ENCODE results near the gene OBI1. TPM values are rescaled to one million over a fixed set of nuclear protein-coding genes. Genes with fewer than 3 reads are reported as not detected.

OBI1 gene, protein sequence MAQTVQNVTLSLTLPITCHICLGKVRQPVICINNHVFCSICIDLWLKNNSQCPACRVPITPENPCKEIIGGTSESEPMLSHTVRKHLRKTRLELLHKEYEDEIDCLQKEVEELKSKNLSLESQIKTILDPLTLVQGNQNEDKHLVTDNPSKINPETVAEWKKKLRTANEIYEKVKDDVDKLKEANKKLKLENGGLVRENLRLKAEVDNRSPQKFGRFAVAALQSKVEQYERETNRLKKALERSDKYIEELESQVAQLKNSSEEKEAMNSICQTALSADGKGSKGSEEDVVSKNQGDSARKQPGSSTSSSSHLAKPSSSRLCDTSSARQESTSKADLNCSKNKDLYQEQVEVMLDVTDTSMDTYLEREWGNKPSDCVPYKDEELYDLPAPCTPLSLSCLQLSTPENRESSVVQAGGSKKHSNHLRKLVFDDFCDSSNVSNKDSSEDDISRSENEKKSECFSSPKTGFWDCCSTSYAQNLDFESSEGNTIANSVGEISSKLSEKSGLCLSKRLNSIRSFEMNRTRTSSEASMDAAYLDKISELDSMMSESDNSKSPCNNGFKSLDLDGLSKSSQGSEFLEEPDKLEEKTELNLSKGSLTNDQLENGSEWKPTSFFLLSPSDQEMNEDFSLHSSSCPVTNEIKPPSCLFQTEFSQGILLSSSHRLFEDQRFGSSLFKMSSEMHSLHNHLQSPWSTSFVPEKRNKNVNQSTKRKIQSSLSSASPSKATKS
- total RNA-seq, result 25.3 TPM
- 7.7 TPM for polyA plus RNA-seq
- long read RNA-seq, donor 1, partial matches to known transcripts, result 0 of 1 reads
- long read RNA-seq, donor 1, other reads (novel, unspliced or antisense), result 0 of 1 reads
- long read RNA-seq, donor 2, result 0 reads
- long read RNA-seq, donor 3, transcript RNF219-201 (6 exons, 3,529 nt), result major isoform, 8 of 8 reads
- long read RNA-seq, donor 3, partial matches to known transcripts, result 0 of 8 reads
- long read RNA-seq, donor 3, other reads (novel, unspliced or antisense), result 0 of 8 reads
- long read RNA-seq, donor 4, partial matches to known transcripts, result 0 of 3 reads
- long read RNA-seq, donor 4, other reads (novel, unspliced or antisense), result 0 of 3 reads
- long read RNA-seq, donor 5, transcript RNF219-201 (6 exons, 3,529 nt), result major isoform, 9 of 25 reads
- long read RNA-seq, donor 5, partial matches to known transcripts, result 16 of 25 reads
- long read RNA-seq, donor 5, other reads (novel, unspliced or antisense), result 0 of 25 reads
- long read RNA-seq, donor 6, partial matches to known transcripts, result 0 of 1 reads
- long read RNA-seq, donor 6, other reads (novel, unspliced or antisense), result 0 of 1 reads
- long read RNA-seq, donor 7, transcript RNF219-201 (6 exons, 3,529 nt), result major isoform, 10 of 10 reads
- long read RNA-seq, donor 7, partial matches to known transcripts, result 0 of 10 reads
- long read RNA-seq, donor 7, other reads (novel, unspliced or antisense), result 0 of 10 reads
- long read RNA-seq, donor 8, transcript RNF219-201 (6 exons, 3,529 nt), result major isoform, 5 of 5 reads
- long read RNA-seq, donor 8, partial matches to known transcripts, result 0 of 5 reads
- long read RNA-seq, donor 8, other reads (novel, unspliced or antisense), result 0 of 5 reads
- long read RNA-seq, donor 9, transcript RNF219-201 (6 exons, 3,529 nt), result major isoform, 5 of 5 reads
- long read RNA-seq, donor 9, partial matches to known transcripts, result 0 of 5 reads
- long read RNA-seq, donor 9, other reads (novel, unspliced or antisense), result 0 of 5 reads
- long read RNA-seq, donor 10, partial matches to known transcripts, result 0 of 3 reads
- long read RNA-seq, donor 10, other reads (novel, unspliced or antisense), result 0 of 3 reads

DNA sequence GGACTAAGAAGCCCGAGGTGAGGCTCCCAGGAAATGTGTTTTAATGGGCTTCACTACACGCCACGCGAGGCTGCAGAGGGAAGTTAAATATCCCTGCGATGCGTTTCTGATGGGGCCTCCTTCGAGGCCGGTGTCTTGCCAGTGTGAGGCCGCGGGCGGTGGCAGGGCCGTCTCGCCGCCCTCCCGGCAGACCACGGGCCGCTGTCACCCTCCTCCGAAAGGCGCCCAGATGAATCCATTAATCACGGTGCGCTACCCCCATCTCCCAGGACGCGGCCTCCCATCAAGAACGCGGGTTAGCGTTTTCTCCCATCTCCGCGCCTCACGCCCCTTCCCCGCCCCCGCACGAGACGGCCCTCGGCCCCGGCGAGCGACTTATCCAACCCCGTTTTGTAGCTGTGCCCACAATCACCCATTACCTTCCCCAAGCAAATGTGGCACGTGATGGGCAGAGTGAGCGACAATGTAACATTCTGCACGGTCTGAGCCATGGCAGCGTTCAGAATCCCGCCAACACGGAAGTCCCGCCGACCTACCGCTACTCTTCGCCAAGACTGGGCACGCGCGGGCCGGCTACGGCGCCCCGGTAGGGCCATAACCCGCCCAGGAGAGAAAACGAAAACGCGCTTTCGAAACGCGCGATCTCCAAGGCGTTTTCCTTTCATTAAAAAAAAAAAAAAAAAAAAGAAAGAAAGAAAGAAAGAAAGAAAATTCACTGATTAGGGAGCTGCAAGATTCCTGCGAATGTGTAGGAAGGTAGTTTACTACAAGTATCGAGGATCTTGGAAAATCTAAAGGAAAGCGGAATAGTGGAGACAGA, at the start of gene OBI1:
Gene OBI1, minus strand, starts transcription at position 526 of the 820 bp plus-strand sequence. Its CDS starts 35 bp downstream, at position 491.
- no peaks in the 10 kb centered on the region for H3K27me3 ChIP-seq (ENCODE audit: control insufficient read depth in 2 of 2, insufficient read depth in 1 of 2, low read length in 1 of 2)

DNA sequence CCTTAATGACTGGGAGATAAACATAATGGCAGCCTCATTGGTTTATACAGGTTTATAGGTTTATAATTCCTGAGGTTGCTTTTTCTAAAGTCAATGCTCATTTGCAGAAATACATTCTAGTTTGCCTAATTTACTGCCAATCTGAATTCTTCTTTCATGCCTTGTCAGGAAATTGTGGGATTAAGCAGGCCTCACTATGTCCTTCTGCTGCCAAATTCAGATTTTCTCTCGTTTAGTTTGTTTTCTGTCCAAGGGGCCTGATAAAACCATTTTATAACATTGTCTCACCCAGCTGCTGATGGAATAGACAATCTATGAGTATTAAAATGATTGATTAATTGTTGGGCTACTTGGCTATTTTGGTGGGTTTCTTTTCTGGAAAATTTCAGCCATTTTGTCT, 42.4 kb upstream of the OBI1 start:
- Histone ChIP-seq H3K4me1 (ENCODE audit: control insufficient read depth in 2 of 2, insufficient read depth in 2 of 2, low read length in 2 of 2) (no peaks in the 10 kb centered on the region), H3K4me3 (ENCODE audit: low read length in 2 of 2) (no peak overlapping the region), H3K27me3 (ENCODE audit: control insufficient read depth in 2 of 2, insufficient read depth in 1 of 2, low read length in 1 of 2) (no peaks in the 10 kb centered on the region), H3K9me3 (ENCODE audit: control insufficient read depth in 2 of 2, insufficient read depth in 1 of 2, low read length in 1 of 2) (no peaks in the 10 kb centered on the region), H3K36me3 (ENCODE audit: control insufficient read depth in 2 of 2, insufficient read depth in 2 of 2, low read length in 1 of 2) (no peaks in the 10 kb centered on the region), H3K27ac (ENCODE audit: low read depth in 1 of 2, low read length in 1 of 2) (no peak overlapping the region)
- no peak for DNase-seq (ENCODE audit: low read depth in 6 of 9, low spot score in 9 of 9)
- 32% methylated on average over 1 of the region's 1 CpG for WGBS

More for the DNA sequence above, at the start of gene OBI1:
- peak; percentile 75 to 95 (median 88) for DNase-seq (ENCODE audit: low read depth in 6 of 9, low spot score in 9 of 9)
- peaks cover 8 to 11% of the 10 kb centered on the region in 2 donors for H3K4me1 ChIP-seq (ENCODE audit: control insufficient read depth in 2 of 2, insufficient read depth in 2 of 2, low read length in 2 of 2)
- H3K4me3 ChIP-seq (ENCODE audit: low read length in 2 of 2), result peak within 1 kb of the TSS; percentile 77 to 91
- 1% methylated on average over 67 of the region's 67 CpGs for WGBS
- H3K36me3 ChIP-seq (ENCODE audit: control insufficient read depth in 2 of 2, insufficient read depth in 2 of 2, low read length in 1 of 2), result no peaks in the 10 kb centered on the region
- H3K9me3 ChIP-seq (ENCODE audit: control insufficient read depth in 2 of 2, insufficient read depth in 1 of 2, low read length in 1 of 2), result no peaks in the 10 kb centered on the region
- H3K27ac ChIP-seq (ENCODE audit: low read depth in 1 of 2, low read length in 1 of 2), result peak within 1 kb of the TSS; percentile 76

DNA sequence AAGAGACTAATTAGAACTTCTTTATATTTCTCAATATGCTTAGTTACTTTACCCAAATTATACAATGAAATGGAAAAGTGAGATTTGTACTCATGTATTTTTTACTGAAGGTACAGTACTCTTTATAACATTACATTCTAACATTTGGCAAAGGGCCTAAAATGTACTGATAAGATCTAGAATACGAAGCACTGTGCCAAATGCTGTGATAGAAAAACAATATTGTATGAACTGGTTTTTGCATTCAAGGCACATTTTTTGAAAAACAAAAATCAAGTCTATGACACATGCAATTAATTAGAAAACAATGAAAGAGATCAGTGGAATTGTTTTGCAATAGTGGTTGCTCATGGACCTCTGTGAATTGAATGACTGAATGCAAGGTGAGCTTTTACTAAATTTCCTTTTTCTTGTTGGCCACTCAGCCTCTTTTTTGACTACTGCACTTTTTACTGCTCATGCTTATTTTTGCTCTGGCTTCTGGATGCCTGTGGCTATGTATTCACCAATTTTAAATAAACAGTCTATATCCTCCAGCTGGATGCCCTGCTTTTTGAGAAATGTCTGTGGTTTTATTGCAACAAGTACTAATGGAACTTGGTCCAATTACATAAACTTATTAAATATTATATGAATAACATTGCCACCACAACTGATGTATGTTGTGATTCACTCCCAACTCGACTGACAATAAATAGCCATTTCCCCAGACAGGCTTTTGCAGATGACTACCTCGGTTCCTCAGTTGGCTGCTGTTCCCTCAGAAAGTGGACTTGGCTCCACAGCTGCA, 41.4 kb upstream of the OBI1 start:
- Histone ChIP-seq H3K27ac (ENCODE audit: low read depth in 1 of 2, low read length in 1 of 2) (no peak overlapping the region), H3K9me3 (ENCODE audit: control insufficient read depth in 2 of 2, insufficient read depth in 1 of 2, low read length in 1 of 2) (no peaks in the 10 kb centered on the region), H3K4me3 (ENCODE audit: low read length in 2 of 2) (no peak overlapping the region), H3K27me3 (ENCODE audit: control insufficient read depth in 2 of 2, insufficient read depth in 1 of 2, low read length in 1 of 2) (no peaks in the 10 kb centered on the region), H3K36me3 (ENCODE audit: control insufficient read depth in 2 of 2, insufficient read depth in 2 of 2, low read length in 1 of 2) (no peaks in the 10 kb centered on the region), H3K4me1 (ENCODE audit: control insufficient read depth in 2 of 2, insufficient read depth in 2 of 2, low read length in 2 of 2) (no peaks in the 10 kb centered on the region)
- 60% methylated on average over 3 of the region's 3 CpGs for WGBS
- DNase-seq (ENCODE audit: low read depth in 6 of 9, low spot score in 9 of 9), result no peak

DNA sequence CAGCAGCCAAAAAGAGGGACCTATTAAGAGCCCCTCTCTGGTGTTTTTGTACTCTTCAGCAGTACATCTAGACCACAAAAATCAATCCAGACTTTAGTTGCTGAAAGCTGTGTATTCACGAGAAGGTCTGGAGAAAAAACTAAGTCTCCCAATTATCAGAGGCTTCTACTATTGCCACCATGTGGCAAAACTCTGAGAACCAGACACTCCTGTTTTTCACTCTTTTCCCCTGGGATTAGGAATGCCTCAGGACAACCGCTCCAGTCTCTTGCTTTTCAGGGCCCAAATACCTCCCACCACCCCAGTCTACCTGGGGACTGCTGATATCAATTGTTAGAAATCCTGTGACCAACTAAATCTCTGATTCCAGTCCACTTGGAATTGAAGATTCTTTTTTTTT, 30.1 kb upstream of the OBI1 start:
- H3K27me3 ChIP-seq (ENCODE audit: control insufficient read depth in 2 of 2, insufficient read depth in 1 of 2, low read length in 1 of 2), result no peaks in the 10 kb centered on the region
- H3K36me3 ChIP-seq (ENCODE audit: control insufficient read depth in 2 of 2, insufficient read depth in 2 of 2, low read length in 1 of 2), result no peaks in the 10 kb centered on the region
- H3K4me3 ChIP-seq (ENCODE audit: low read length in 2 of 2), result no peak overlapping the region
- no peaks in the 10 kb centered on the region for H3K4me1 ChIP-seq (ENCODE audit: control insufficient read depth in 2 of 2, insufficient read depth in 2 of 2, low read length in 2 of 2)
- H3K9me3 ChIP-seq (ENCODE audit: control insufficient read depth in 2 of 2, insufficient read depth in 1 of 2, low read length in 1 of 2), result peaks cover 0 to 1% of the 10 kb centered on the region in 2 donors
- DNase-seq (ENCODE audit: low read depth in 6 of 9, low spot score in 9 of 9), result no peak
- no peak overlapping the region for H3K27ac ChIP-seq (ENCODE audit: low read depth in 1 of 2, low read length in 1 of 2)
- WGBS, result 88% methylated on average over 2 of the region's 2 CpGs

DNA sequence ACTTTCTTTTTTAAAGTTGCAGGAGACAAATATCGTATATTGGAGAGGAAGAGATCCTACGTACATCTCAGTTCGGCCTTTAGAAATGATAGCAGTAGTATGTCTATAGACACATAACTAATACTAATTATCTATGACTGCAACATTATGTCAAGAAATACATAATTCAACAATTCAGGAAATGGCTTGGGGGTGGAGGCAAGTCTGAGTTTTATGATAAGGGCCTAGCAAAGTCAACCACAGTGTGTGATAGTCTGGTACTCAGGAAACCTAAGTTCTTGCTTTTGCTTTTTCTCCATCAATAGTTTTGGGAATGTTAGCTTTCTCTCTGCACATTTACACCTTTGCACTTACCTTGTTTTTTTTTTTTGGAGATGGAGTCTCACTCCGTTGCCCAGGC, 27.5 kb upstream of the OBI1 start:
- peaks cover 0 to 1% of the 10 kb centered on the region in 2 donors for H3K9me3 ChIP-seq (ENCODE audit: control insufficient read depth in 2 of 2, insufficient read depth in 1 of 2, low read length in 1 of 2)
- H3K36me3 ChIP-seq (ENCODE audit: control insufficient read depth in 2 of 2, insufficient read depth in 2 of 2, low read length in 1 of 2), result no peaks in the 10 kb centered on the region
- no peak overlapping the region for H3K27ac ChIP-seq (ENCODE audit: low read depth in 1 of 2, low read length in 1 of 2)
- H3K4me1 ChIP-seq (ENCODE audit: control insufficient read depth in 2 of 2, insufficient read depth in 2 of 2, low read length in 2 of 2), result no peaks in the 10 kb centered on the region
- WGBS, result 95% methylated on average over 4 of the region's 4 CpGs
- no peak for DNase-seq (ENCODE audit: low read depth in 6 of 9, low spot score in 9 of 9)
- no peak overlapping the region for H3K4me3 ChIP-seq (ENCODE audit: low read length in 2 of 2)
- H3K27me3 ChIP-seq (ENCODE audit: control insufficient read depth in 2 of 2, insufficient read depth in 1 of 2, low read length in 1 of 2), result no peaks in the 10 kb centered on the region

DNA sequence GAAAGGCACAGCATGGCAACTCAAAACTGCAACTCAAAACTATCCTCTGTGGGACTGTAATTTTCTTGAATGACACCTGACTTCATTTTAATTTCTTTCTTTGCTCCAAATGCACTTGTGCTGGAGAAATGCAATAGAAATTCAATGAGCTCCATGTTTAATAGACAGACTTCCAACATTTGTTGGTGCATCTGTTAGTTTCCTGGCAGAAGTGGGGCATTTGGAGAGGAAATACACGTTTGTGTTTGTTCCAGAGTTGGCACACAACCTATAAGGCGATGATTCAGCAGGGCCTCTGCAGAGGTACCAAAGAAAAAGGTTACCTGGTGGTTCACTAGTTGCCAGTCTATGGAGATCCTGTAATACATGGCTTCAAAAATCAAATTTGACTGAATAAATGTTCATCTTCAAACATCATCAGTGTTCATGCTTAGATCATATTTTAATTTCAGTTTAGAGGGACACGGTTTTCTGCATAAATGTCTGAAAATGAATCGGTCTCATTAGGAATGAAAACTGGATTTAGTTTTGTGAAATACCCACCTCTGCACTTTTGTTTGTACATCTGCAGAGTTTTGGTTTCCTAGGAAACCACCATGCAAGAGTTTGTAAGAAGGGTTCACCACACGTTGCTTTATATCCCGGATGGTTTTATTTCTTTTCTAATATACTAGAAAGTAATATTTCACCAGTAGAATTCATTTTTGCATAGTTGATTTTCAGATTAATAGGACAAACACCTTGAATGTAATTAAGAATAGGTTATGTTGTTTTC, 21.8 kb upstream of the OBI1 start:
- H3K36me3 ChIP-seq (ENCODE audit: control insufficient read depth in 2 of 2, insufficient read depth in 2 of 2, low read length in 1 of 2), result no peaks in the 10 kb centered on the region
- DNase-seq (ENCODE audit: low read depth in 6 of 9, low spot score in 9 of 9), result no peak
- H3K4me3 ChIP-seq (ENCODE audit: low read length in 2 of 2), result no peak overlapping the region
- H3K9me3 ChIP-seq (ENCODE audit: control insufficient read depth in 2 of 2, insufficient read depth in 1 of 2, low read length in 1 of 2), result peaks cover 0 to 1% of the 10 kb centered on the region in 2 donors
- H3K27ac ChIP-seq (ENCODE audit: low read depth in 1 of 2, low read length in 1 of 2), result no peak overlapping the region
- H3K27me3 ChIP-seq (ENCODE audit: control insufficient read depth in 2 of 2, insufficient read depth in 1 of 2, low read length in 1 of 2), result no peaks in the 10 kb centered on the region
- H3K4me1 ChIP-seq (ENCODE audit: control insufficient read depth in 2 of 2, insufficient read depth in 2 of 2, low read length in 2 of 2), result peaks cover 0 to 2% of the 10 kb centered on the region in 2 donors
- 53% methylated on average over 6 of the region's 6 CpGs for WGBS

DNA sequence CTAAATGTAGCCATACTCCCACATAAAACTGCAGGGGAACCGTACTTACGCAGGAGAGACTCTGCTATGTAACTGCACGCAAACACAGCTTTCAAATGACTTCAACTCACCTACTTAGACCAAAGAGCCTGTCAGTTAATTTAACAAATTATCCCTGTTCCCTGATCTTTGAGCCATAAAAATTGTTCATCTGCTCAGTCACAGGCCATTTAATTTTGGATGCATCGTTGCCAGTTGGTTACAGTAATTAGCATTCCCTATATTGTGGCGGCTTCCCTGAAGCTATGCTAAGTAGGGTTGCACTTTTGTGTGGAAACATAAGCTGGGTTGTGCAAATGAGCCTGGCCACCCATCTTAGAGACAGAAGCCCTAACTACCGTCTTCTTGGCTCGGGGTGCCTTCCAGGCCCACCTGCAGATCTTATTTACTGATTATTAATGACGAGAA, 21.2 kb upstream of the OBI1 start:
- DNase-seq (ENCODE audit: low read depth in 6 of 9, low spot score in 9 of 9), result no peak
- Histone ChIP-seq H3K27ac (ENCODE audit: low read depth in 1 of 2, low read length in 1 of 2) (no peak overlapping the region), H3K36me3 (ENCODE audit: control insufficient read depth in 2 of 2, insufficient read depth in 2 of 2, low read length in 1 of 2) (no peaks in the 10 kb centered on the region), H3K4me3 (ENCODE audit: low read length in 2 of 2) (no peak overlapping the region), H3K9me3 (ENCODE audit: control insufficient read depth in 2 of 2, insufficient read depth in 1 of 2, low read length in 1 of 2) (no peaks in the 10 kb centered on the region), H3K27me3 (ENCODE audit: control insufficient read depth in 2 of 2, insufficient read depth in 1 of 2, low read length in 1 of 2) (no peaks in the 10 kb centered on the region), H3K4me1 (ENCODE audit: control insufficient read depth in 2 of 2, insufficient read depth in 2 of 2, low read length in 2 of 2) (peaks cover 0 to 2% of the 10 kb centered on the region in 2 donors)
- 86% methylated on average over 8 of the region's 8 CpGs for WGBS
